ENCODE results near the gene NTSR2.

NTSR2 gene

GRCh38 chr2:11657646-11658045, 12.3 kb downstream of the NTSR2 start:
- no peak for DNase-seq (ENCODE audit: low spot score)

- DNase-seq (ENCODE audit: low spot score): no peak
These were observed 12.8 kb downstream of the NTSR2 start for GRCh38 chr2:11657195-11657594.

DNA sequence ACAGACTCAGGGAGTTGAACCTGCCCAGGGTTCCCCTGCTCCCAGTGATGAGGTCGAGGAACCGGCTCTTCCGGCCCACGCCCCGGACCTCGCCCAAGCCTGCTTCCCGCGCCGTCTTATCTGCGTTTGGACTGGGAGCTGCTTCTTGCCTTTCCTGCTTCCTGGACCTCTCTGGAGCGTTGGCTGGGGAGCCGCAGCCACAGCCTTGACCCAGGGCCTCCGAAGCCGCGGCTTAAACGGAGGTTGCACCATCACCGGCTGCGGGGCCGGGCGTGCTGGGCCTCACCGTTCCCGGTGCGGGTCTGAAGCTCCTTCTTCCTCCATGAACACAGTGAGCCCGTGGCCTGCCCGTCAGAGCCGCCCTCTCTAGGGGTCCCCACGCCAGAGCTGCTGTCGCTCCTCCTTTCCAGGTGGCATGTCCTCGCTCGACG, 13.3 kb downstream of the NTSR2 start:
- DNase-seq (ENCODE audit: low spot score): no peak

DNA sequence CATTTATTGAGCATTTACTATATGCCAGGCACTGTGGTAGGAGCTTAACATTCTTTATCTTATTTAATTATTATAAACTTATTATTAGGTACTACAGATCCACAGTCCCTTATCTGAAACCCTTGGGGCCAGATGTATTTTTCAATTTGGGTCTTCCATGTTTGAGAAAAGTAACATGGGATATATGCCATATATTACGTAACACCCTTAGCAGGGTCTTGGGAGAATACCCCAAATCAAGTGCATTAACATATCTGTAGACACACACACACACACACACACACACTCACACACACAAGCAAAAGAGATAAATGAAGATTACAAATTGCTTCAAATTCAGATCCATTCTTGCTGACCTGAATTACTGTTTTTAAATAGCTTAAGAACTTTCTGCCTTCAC, 13.7 kb downstream of the NTSR2 start:
- DNase-seq (ENCODE audit: low spot score): no peak

DNA sequence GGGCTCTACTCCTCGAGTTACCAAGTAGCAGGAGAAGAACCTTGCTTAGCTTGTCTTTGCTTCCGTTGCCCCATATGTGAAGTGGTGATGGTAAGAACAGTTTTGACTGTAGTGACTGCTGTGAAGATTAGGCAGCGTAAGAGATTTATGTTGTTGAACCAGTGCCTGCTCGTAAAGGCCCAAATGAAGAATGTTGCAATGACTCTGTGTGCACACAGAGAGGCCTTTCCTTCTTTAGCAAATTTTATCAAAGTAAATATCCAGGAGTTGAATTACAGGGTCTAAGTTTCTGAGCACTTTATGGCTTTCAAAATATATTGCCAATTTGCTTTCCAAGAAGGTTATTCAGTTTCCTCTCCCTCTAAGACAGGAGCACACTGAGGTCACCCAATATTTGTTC, 14.5 kb downstream of the NTSR2 start:
- no peak for DNase-seq (ENCODE audit: low spot score)

DNA sequence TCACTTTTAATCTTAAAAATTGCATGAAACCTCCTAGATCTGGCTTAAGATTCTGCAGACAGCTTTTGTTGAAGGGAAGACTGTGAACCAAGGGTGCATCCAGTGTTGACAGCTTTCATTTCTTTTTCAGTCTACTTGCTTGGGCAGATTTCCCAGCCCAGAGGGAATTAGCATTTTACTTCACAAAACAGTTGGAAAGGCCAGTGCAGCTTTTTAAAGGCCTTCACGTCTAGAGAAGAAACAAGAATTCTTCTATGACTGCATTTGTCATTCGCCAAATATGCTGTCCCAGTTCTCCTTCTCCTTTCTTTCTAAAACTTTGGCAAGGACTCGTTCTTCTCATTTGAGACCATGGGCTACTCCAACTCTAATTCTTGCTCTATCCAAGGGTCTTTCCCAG, 17.4 kb downstream of the NTSR2 start:
- no peak for DNase-seq (ENCODE audit: low spot score)

DNA sequence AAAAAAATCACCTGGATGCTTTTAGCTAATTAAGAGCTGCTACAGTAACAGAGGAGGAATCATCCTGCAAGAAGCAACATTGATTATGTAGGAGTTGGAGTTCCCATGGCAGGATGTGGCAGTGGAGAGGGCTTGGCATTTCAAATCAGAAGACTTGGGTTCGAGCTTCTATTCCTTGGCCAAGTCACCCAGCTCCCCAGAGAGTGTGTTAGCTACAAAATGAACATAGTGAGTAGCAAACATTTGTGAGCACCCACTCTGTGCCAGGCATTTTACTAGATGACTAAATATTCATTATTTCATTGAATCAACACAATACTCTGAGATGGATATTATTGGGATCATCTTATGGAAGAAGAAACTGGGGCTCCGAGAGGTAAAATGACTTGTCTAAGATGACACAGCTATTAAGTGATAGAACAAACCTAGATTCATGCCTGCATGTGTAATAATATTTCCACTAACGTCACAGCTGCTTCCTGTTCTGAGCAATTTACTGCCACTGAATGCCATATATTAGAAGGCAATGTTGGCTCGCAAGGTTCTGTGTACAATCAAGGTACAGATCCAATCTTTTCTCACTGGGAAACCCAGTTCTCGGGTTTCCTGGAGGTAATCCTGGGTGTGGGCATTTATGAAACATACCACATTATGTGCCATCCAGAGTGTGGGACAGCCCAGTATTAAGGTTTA, 18.0 kb downstream of the NTSR2 start:
- no peak for DNase-seq (ENCODE audit: low spot score)

DNA sequence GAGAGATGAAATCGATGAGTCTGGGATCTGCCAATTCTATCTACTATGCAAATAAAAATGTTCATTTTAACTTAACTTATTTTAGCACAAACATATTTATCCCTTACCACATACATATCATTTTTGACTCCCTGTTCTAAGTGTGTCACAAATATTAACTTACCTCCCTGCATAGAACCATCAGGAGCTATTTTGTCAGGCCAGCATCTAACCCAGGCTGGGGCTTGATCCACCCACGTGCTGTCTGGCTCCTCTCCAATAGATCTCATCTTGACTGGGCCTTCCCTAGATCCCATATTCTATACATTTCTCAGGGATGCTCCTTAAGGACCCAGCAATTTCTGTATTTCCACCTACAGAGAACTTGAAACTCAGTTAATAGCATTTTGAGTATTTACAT, 20.9 kb downstream of the NTSR2 start:
- no peak for DNase-seq (ENCODE audit: low spot score)

GRCh38 chr2:11647834-11648600, 22.0 kb downstream of the NTSR2 start:
- no peak for DNase-seq (ENCODE audit: low spot score)

- DNase-seq (ENCODE audit: low spot score): no peak
These were observed 23.5 kb downstream of the NTSR2 start for GRCh38 chr2:11646530-11646929.

- no peak for DNase-seq (ENCODE audit: low spot score)
These were observed 25.7 kb downstream of the NTSR2 start for GRCh38 chr2:11644293-11644692.

DNA sequence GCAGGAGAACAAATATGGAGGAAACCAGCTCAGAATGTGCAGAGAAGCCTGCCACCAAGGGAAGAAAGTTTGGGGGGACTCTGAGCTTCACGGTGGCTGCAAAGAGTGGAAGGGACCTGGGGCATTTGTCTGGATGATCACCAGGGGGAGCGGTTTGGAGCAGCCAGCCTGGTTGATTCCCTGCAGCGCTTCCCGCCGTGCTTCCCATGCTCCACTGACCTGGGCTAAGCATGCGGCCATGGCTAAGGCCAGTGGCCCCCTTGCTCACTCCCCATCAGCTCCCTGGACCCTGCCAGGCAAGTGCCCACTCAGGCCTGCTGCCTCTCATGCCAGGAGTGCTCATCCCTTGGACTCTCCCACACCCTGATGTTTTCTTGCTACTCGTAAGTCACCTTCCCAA, 27.0 kb downstream of the NTSR2 start:
- DNase-seq (ENCODE audit: low spot score): no peak

DNA sequence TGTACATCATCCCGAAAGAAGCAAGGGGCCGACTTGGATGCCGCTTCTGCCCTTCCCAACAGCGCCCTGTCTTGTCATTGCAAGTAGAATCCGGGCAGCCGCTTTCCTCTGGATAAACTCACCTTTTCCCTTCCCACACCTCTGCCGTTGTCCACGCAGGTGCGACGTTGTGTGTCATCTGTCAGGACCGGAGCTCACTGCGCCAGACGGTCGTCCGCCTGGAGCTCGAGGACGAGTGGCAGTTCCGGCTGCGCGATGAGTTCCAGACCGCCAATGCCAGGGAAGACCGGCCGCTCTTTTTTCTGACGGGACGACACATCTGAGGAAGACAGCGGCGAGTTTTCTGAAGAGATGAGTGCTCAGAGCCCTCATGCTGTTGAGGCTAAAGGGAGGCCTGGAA, 29.9 kb downstream of the NTSR2 start:
- DNase-seq (ENCODE audit: low spot score): no peak

DNA sequence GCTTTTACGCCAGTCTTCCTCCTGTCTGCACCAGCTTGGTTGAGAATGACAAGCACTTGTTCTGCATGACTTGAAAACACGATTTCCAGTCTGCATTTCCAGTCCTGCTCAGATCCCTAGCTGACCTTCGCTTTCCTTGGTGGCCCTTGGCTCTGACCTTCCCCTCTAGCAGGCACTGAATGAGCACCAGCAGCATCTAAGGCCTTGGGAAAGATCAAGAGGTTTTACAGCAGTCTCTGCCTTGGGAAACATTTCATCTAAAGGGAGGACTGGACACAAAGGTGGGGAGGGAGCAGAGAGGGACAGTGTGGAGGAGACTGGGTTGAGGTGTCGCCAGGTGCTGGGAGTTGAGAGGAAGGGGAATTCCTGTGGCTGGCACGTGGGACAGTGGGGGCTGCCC, 30.5 kb downstream of the NTSR2 start:
- DNase-seq (ENCODE audit: low spot score): no peak

GRCh38 chr2:11637546-11637945, 32.4 kb downstream of the NTSR2 start:
- no peak for DNase-seq (ENCODE audit: low spot score)

- DNase-seq (ENCODE audit: low spot score): no peak
These were observed 33.3 kb downstream of the NTSR2 start for GRCh38 chr2:11636593-11637295.

DNA sequence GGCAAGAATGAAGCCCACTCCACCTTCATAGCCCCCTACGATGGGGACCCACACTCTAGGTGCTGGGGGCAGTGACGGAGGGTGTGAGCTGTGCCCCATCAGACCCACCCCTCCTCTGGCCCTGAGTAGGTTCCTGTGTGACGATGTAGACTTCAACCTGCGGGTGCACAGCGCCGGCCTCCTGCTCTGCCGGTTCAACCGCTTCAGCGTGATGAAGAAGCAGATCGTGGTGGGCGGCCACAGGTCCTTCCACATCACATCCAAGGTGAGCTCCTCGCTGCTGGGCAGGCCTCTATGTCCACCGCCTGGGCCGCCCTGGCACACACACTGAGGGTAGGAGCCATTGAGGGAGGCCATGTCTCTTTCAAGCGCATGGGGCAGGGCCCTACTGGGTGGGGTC, 34.9 kb downstream of the NTSR2 start:
- DNase-seq (ENCODE audit: low spot score): no peak

GRCh38 chr2:11634584-11634983, 35.4 kb downstream of the NTSR2 start:
- no peak for DNase-seq (ENCODE audit: low spot score)

GRCh38 chr2:11633923-11634478, 36.0 kb downstream of the NTSR2 start:
- no peak for DNase-seq (ENCODE audit: low spot score)

DNA sequence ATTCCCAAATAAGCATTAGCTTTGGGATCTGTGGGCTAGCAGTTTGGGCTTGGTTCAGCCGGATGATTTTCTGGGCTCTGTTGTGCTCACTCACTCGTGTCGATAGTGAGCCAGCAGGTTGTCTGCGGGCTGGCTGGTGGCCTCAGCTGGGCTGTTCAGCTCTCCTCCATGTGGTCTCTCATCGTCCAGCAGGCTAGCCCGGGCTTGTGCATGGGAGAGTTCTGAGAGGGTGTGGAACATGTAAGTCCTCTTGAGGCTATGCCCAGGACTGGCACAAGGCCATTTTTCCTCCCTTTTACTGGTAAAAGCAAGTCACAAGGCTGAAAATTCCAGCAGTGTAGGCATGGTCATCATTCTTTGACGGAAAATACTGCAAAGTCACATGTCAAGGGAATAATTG, 38.5 kb downstream of the NTSR2 start:
- no peak for DNase-seq (ENCODE audit: low spot score)

- no peak for DNase-seq (ENCODE audit: low spot score)
These were observed 39.1 kb downstream of the NTSR2 start for GRCh38 chr2:11630855-11631254.

DNA sequence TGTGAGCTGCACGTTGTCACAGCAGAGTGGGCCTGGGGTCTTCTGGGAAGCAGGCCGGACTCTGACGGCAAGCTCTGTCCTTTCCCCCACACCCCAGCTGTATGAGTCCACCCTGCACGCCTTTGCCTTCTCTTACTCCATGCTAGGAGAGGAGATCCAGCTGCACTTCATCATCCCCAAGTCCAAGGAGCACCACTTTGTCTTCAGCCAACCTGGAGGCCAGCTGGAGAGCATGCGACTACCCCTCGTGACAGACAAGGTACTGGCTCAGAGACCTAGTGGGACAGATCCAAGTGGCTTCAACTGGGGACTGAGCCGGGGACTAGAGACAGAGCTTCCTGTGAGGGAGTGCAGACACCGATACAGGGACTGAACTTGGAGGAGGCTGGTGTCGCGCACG, 40.1 kb downstream of the NTSR2 start:
- DNase-seq (ENCODE audit: low spot score): no peak

DNA sequence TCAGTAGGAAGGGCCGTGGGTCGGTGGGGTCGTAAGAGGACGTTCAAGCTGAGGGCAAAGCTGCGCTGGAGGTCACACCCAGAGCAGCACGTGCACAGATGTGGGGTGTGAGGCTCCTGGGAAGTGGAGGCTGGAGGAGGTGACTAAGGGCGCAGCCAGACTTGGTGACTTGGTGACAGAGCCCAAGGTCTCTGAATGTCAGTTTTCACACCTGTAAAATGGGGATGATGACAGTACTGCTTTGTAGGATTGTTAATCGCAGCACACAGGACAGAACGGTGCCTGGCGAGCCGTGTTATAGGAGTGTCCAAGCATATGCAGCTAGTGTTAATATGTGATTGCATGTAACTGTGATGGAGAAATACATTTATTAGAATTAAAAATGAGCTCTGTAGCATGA, 40.8 kb downstream of the NTSR2 start:
- no peak for DNase-seq (ENCODE audit: low spot score)
